Astrocyte (in vitro differentiated cells and primary cell): ENCODE results near the gene TOP3A. TPM values are rescaled to one million over a fixed set of nuclear protein-coding genes. Genes with fewer than 3 reads are reported as not detected.

Source experiments
- DNase-seq: peaks from one replicate; pipeline ENCODE4 v3.0.0-alpha.2; 2010; ENCODE audit warnings: low read depth
- FAIRE-seq: peaks from 2 replicates; lab custom pipeline; 2011; peaks lifted over from hg19 to GRCh38; lab: Jason Lieb, UNC
- H2AFZ ChIP-seq: 2 replicates; pipeline ENCODE4 v1.6.0; 2012; ENCODE audit warnings: low read depth, low read length, inconsistent platforms
- H3K27ac ChIP-seq: 2 replicates; pipeline ENCODE4 v1.5.1; 2011; ENCODE audit warnings: low read depth, low read length, inconsistent platforms
- H3K27me3 ChIP-seq: 2 replicates; pipeline ENCODE4 v1.6.0; 2011; ENCODE audit warnings: low read length, inconsistent platforms; ENCODE audit not compliant: insufficient read depth
- H3K36me3 ChIP-seq: 2 replicates; pipeline ENCODE4 v1.5.1; 2011; ENCODE audit warnings: low read length, inconsistent platforms; ENCODE audit not compliant: insufficient read depth
- H3K4me1 ChIP-seq: 2 replicates; pipeline ENCODE4 v1.5.1; 2011; ENCODE audit warnings: low read length, inconsistent platforms; ENCODE audit not compliant: insufficient read depth
- H3K4me2 ChIP-seq: 2 replicates; pipeline ENCODE4 v1.6.0; 2012; ENCODE audit warnings: low read length, inconsistent platforms
- H3K4me3 ChIP-seq: 2 replicates; pipeline ENCODE4 v1.5.1; 2011; ENCODE audit warnings: low read depth, mild to moderate bottlenecking, low read length, inconsistent platforms; ENCODE audit not compliant: insufficient read depth
- H3K79me2 ChIP-seq: 2 replicates; pipeline ENCODE4 v1.6.0; 2012; ENCODE audit warnings: mild to moderate bottlenecking, low read length, inconsistent platforms; ENCODE audit not compliant: insufficient read depth
- H3K9ac ChIP-seq: 2 replicates; pipeline ENCODE4 v1.6.0; 2012; ENCODE audit warnings: mild to moderate bottlenecking, low read length, inconsistent platforms
- H3K9me3 ChIP-seq: 2 replicates; pipeline ENCODE4 v1.5.1; 2012; ENCODE audit warnings: low read depth, mild to moderate bottlenecking, low read length, inconsistent platforms; ENCODE audit not compliant: insufficient read depth
- H4K20me1 ChIP-seq: 2 replicates; pipeline ENCODE4 v1.6.0; 2012; ENCODE audit warnings: low read length, inconsistent platforms; ENCODE audit not compliant: insufficient read depth
- H3K27ac Mint-ChIP-seq: one replicate; pipeline ENCODE4 v1.8.0; 2021; ENCODE audit warnings: mild to moderate bottlenecking, mixed read lengths; ENCODE audit not compliant: unreplicated experiment
- H3K27me3 Mint-ChIP-seq: one replicate; pipeline ENCODE4 v1.8.0; 2021; ENCODE audit warnings: low read depth, mixed read lengths; ENCODE audit not compliant: unreplicated experiment
- H3K36me3 Mint-ChIP-seq: one replicate; pipeline ENCODE4 v1.8.0; 2021; ENCODE audit warnings: low read depth, mixed read lengths; ENCODE audit not compliant: unreplicated experiment
- H3K4me1 Mint-ChIP-seq: one replicate; pipeline ENCODE4 v1.8.0; 2021; ENCODE audit warnings: low read depth, mixed read lengths; ENCODE audit not compliant: unreplicated experiment
- H3K4me3 Mint-ChIP-seq: one replicate; pipeline ENCODE4 v1.8.0; 2021; ENCODE audit warnings: mild to moderate bottlenecking, moderate library complexity, mixed read lengths; ENCODE audit not compliant: unreplicated experiment
- H3K9me3 Mint-ChIP-seq: one replicate; pipeline ENCODE4 v1.8.0; 2021; ENCODE audit warnings: mild to moderate bottlenecking, mixed read lengths; ENCODE audit not compliant: unreplicated experiment
- CTCF ChIP-seq: IDR thresholded peaks from 2 replicates; pipeline ENCODE4 v1.5.1; 2011; ENCODE audit warnings: low read depth, mild to moderate bottlenecking, inconsistent platforms, low read length, moderate library complexity; ENCODE audit not compliant: insufficient read depth
- EZH2 ChIP-seq: IDR thresholded peaks from 2 replicates; pipeline ENCODE4 v1.6.1; 2012; ENCODE audit warnings: mild to moderate bottlenecking, low read length, inconsistent platforms; ENCODE audit not compliant: insufficient read depth
- total RNA-seq: library from RNA; stranded (reverse); gene quantifications from 2 replicates; pipeline ENCODE4 v1.2.1, GENCODE V29; 2021

Gene TOP3A
- total RNA-seq, 1 donor from 2014 or later, result 31.0 TPM

GRCh38 chr17:18327556-18327955 lies 12.8 kb upstream of the TOP3A start:
- FAIRE-seq (no peak), DNase-seq (no peak)
- no peak overlapping the region for H3K9ac ChIP-seq
- Mint-ChIP-seq H3K4me1 (peaks cover 3% of the 10 kb centered on the region), H3K9me3 (peaks cover 6% of the 10 kb centered on the region), H3K4me3 (no peak overlapping the region), H3K27ac (no peak overlapping the region), H3K36me3 (peaks cover 47% of the 10 kb centered on the region), H3K27me3 (no peaks in the 10 kb centered on the region)
- no peak overlapping the region for H2AFZ ChIP-seq
- TF ChIP-seq CTCF (no peak), EZH2 (no peak)
- H3K9me3 ChIP-seq, result no peaks in the 10 kb centered on the region
- no peak overlapping the region for H3K4me2 ChIP-seq
- peaks cover 20% of the 10 kb centered on the region for H3K79me2 ChIP-seq
- H3K4me3 ChIP-seq, result no peak overlapping the region
- peaks cover 35% of the 10 kb centered on the region for H4K20me1 ChIP-seq
- H3K4me1 ChIP-seq, result no peaks in the 10 kb centered on the region
- no peak overlapping the region for H3K27ac ChIP-seq
- H3K36me3 ChIP-seq, result peaks cover 10% of the 10 kb centered on the region
- H3K27me3 ChIP-seq, result no peaks in the 10 kb centered on the region

DNA sequence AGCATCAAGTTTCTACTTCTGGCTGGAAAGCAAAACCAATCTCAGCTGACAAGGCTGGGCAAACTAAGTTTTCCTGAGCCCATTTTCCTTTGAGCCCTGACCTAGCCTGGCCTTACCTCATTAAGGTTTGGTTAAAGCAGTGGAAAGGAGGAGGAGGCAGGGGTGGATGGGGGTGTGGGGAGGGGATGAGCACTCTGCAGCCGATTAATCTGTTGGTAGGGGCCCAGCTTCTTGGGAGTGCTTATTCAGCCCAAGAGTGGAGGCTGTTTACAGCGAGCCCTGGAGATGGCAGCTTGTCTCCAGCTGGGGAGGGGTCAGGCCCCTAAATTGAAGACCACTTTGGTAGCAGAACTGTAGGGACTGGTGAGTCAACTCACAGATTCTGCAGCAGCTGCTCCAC lies 12.3 kb upstream of the TOP3A start:
- TF ChIP-seq EZH2, result no peak
- no peak for TF ChIP-seq CTCF
- peaks cover 10% of the 10 kb centered on the region for H3K36me3 ChIP-seq
- H3K9me3 ChIP-seq, result no peaks in the 10 kb centered on the region
- H2AFZ ChIP-seq, result no peak overlapping the region
- peaks cover 3% of the 10 kb centered on the region for H3K4me1 Mint-ChIP-seq
- DNase-seq (no peak), FAIRE-seq (no peak)
- peaks cover 47% of the 10 kb centered on the region for H3K36me3 Mint-ChIP-seq
- H3K27me3 ChIP-seq, result no peaks in the 10 kb centered on the region
- H3K4me3 Mint-ChIP-seq, result no peak overlapping the region
- H3K27ac ChIP-seq, result no peak overlapping the region
- H3K9me3 Mint-ChIP-seq, result peaks cover 6% of the 10 kb centered on the region
- no peak overlapping the region for H3K9ac ChIP-seq
- H3K27ac Mint-ChIP-seq, result no peak overlapping the region
- no peaks in the 10 kb centered on the region for H3K27me3 Mint-ChIP-seq
- H3K4me2 ChIP-seq, result no peak overlapping the region
- peaks cover 24% of the 10 kb centered on the region for H3K79me2 ChIP-seq
- no peaks in the 10 kb centered on the region for H3K4me1 ChIP-seq
- peaks cover 39% of the 10 kb centered on the region for H4K20me1 ChIP-seq
- H3K4me3 ChIP-seq, result no peak overlapping the region

DNA sequence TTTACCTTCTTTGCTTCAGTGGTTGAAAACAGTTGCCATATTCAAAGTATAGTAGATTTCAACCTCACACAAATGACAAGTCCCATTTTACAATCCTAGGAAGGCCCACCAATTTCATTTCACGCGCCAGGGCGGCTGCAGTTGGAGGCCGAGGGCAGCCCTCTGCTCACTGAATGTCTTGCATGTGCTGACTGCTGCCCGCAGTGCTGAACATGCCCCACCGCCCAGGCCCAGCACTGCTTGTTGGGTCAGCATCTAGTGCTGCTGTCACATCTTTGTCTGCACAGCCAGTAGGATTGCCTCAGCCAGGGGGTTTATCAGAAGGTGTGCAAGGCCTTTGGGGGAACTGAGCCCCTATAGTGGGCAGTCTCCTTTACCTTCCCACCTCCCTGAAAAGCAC lies 11.8 kb upstream of the TOP3A start:
- Histone ChIP-seq H3K9ac (no peak overlapping the region), H3K9me3 (no peaks in the 10 kb centered on the region), H2AFZ (no peak overlapping the region), H3K36me3 (peaks cover 10% of the 10 kb centered on the region), H3K4me3 (no peak overlapping the region), H3K79me2 (peaks cover 24% of the 10 kb centered on the region), H3K4me1 (no peaks in the 10 kb centered on the region), H3K4me2 (no peak overlapping the region), H4K20me1 (peaks cover 42% of the 10 kb centered on the region), H3K27me3 (no peaks in the 10 kb centered on the region), H3K27ac (no peak overlapping the region)
- peaks cover 3% of the 10 kb centered on the region for H3K4me1 Mint-ChIP-seq
- peaks cover 6% of the 10 kb centered on the region for H3K9me3 Mint-ChIP-seq
- no peak for TF ChIP-seq EZH2
- no peak for TF ChIP-seq CTCF
- no peak overlapping the region for H3K27ac Mint-ChIP-seq
- no peaks in the 10 kb centered on the region for H3K27me3 Mint-ChIP-seq
- peaks cover 42% of the 10 kb centered on the region for H3K36me3 Mint-ChIP-seq
- no peak overlapping the region for H3K4me3 Mint-ChIP-seq
- FAIRE-seq (no peak), DNase-seq (no peak)
